Ramos (cell line): Measurements from ENCODE around the gene MAPT.

Experiments used
- in situ Hi-C: fragments of 300-500 bp; cut with MboI; formaldehyde crosslinking; loops from one replicate; pipeline ENCODE4 v1.14.3; 2022; ENCODE audit warnings: low sequenced_read_pairs; ENCODE audit not compliant: unreplicated experiment

The MAPT gene

GRCh38 chr17:46020023-46020761 is 125.8 kb downstream of the MAPT start:
- in situ Hi-C loops, result loop anchor here (25.0 kb wide), 1 partner anchor 817 kb away; no protein-coding TSS in a partner anchor

- in situ Hi-C loops, result loop anchor here (25.0 kb wide), 1 partner anchor 816 kb away; no protein-coding TSS in a partner anchor
Observed at GRCh38 chr17:46020998-46021397, 126.6 kb downstream of the MAPT start.

- in situ Hi-C loops, result loop anchor here (25.0 kb wide), 1 partner anchor 814 kb away; no protein-coding TSS in a partner anchor
Observed at GRCh38 chr17:46023366-46023765, 129.0 kb downstream of the MAPT start.

DNA sequence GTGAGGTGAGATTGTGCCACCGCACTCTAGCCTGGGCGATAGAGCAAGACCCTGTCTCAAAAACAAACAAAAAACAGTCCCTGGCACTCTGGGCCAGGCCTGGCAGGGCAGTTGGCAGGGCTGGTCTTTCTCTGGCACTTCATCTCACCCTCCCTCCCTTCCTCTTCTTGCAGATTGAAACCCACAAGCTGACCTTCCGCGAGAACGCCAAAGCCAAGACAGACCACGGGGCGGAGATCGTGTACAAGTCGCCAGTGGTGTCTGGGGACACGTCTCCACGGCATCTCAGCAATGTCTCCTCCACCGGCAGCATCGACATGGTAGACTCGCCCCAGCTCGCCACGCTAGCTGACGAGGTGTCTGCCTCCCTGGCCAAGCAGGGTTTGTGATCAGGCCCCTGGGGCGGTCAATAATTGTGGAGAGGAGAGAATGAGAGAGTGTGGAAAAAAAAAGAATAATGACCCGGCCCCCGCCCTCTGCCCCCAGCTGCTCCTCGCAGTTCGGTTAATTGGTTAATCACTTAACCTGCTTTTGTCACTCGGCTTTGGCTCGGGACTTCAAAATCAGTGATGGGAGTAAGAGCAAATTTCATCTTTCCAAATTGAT is 129.5 kb downstream of the MAPT start:
- in situ Hi-C loops, result loop anchor here (25.0 kb wide), 1 partner anchor 813 kb away; no protein-coding TSS in a partner anchor

DNA sequence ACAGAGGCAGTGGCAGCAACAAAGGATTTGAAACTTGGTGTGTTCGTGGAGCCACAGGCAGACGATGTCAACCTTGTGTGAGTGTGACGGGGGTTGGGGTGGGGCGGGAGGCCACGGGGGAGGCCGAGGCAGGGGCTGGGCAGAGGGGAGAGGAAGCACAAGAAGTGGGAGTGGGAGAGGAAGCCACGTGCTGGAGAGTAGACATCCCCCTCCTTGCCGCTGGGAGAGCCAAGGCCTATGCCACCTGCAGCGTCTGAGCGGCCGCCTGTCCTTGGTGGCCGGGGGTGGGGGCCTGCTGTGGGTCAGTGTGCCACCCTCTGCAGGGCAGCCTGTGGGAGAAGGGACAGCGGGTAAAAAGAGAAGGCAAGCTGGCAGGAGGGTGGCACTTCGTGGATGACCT is 130.2 kb downstream of the MAPT start:
- in situ Hi-C loops, result loop anchor here (25.0 kb wide), 1 partner anchor 813 kb away; no protein-coding TSS in a partner anchor

GRCh38 chr17:46025060-46025459 is 130.7 kb downstream of the MAPT start:
- in situ Hi-C loops, result loop anchor here (25.0 kb wide), 1 partner anchor 187 kb away; no protein-coding TSS in a partner anchor

GRCh38 chr17:46025510-46026165 is 131.3 kb downstream of the MAPT start:
- in situ Hi-C loops, result loop anchor here (25.0 kb wide), 1 partner anchor 187 kb away; no protein-coding TSS in a partner anchor

- in situ Hi-C loops, result loop anchor here (25.0 kb wide), 1 partner anchor 186 kb away; no protein-coding TSS in a partner anchor
Observed at GRCh38 chr17:46026166-46027047, 132.1 kb downstream of the MAPT start.

DNA sequence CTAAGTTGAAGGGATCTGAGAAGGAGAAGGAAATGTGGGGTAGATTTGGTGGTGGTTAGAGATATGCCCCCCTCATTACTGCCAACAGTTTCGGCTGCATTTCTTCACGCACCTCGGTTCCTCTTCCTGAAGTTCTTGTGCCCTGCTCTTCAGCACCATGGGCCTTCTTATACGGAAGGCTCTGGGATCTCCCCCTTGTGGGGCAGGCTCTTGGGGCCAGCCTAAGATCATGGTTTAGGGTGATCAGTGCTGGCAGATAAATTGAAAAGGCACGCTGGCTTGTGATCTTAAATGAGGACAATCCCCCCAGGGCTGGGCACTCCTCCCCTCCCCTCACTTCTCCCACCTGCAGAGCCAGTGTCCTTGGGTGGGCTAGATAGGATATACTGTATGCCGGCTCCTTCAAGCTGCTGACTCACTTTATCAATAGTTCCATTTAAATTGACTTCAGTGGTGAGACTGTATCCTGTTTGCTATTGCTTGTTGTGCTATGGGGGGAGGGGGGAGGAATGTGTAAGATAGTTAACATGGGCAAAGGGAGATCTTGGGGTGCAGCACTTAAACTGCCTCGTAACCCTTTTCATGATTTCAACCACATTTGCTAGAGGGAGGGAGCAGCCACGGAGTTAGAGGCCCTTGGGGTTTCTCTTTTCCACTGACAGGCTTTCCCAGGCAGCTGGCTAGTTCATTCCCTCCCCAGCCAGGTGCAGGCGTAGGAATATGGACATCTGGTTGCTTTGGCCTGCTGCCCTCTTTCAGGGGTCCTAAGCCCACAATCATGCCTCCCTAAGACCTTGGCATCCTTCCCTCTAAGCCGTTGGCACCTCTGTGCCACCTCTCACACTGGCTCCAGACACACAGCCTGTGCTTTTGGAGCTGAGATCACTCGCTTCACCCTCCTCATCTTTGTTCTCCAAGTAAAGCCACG is 133.0 kb downstream of the MAPT start:
- in situ Hi-C loops, result loop anchor here (25.0 kb wide), 1 partner anchor 185 kb away; no protein-coding TSS in a partner anchor

GRCh38 chr17:46027976-46028325 is 133.6 kb downstream of the MAPT start:
- in situ Hi-C loops, result loop anchor here (25.0 kb wide), 1 partner anchor 184 kb away; no protein-coding TSS in a partner anchor

DNA sequence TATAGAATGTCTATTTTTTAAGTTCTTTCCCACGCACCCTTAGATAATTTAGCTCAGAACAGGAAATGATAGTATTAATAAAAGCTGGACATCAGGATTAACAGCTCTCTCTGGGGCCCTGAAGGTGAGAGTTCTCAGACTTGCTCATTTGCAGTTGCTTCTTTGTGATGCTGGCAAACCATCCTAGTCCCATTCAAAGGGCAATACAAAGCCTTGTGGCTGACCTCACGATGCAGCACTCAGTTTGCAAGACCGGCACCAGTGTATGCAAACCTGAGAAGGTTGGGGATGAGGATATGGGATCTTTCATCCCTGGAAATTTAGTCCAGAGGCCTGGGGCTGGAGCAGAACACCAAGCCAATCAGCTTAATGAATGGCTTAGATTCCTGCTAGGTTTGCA is 134.0 kb downstream of the MAPT start:
- in situ Hi-C loops, result loop anchor here (25.0 kb wide), 1 partner anchor 184 kb away; no protein-coding TSS in a partner anchor

- in situ Hi-C loops, result loop anchor here (25.0 kb wide), 1 partner anchor 183 kb away; no protein-coding TSS in a partner anchor
Observed at GRCh38 chr17:46028981-46029565, 134.7 kb downstream of the MAPT start.

GRCh38 chr17:46029627-46030026 is 135.3 kb downstream of the MAPT start:
- in situ Hi-C loops, result loop anchor here (25.0 kb wide), 1 partner anchor 183 kb away; no protein-coding TSS in a partner anchor

DNA sequence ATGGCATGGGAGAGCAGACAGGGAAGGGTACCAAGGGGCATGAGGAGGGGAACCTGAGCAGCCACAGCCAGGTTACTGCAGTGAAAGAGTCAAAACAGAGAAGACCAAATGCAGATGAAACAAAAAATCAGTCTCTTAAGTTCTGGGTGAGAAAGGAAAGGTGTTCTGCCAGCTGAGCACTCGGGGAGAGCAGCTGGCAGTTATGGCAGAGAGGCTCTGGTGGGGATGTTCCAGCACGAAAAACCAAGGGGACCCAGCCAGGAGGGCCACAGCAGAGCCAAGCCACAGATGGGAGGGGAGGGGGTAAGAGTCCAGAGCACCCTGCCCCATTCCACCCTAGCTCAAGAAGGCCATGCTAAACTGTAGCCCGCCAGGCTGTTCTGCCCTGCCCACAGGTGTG is 136.4 kb downstream of the MAPT start:
- in situ Hi-C loops, result loop anchor here (25.0 kb wide), 1 partner anchor 182 kb away; no protein-coding TSS in a partner anchor

- in situ Hi-C loops, result loop anchor here (25.0 kb wide), 1 partner anchor 181 kb away; no protein-coding TSS in a partner anchor
Observed at GRCh38 chr17:46031440-46031839, 137.1 kb downstream of the MAPT start.

GRCh38 chr17:46031920-46032319 is 137.6 kb downstream of the MAPT start:
- in situ Hi-C loops, result loop anchor here (25.0 kb wide), 1 partner anchor 180 kb away; no protein-coding TSS in a partner anchor

- in situ Hi-C loops, result loop anchor here (25.0 kb wide), 1 partner anchor 179 kb away; no protein-coding TSS in a partner anchor
Observed at GRCh38 chr17:46032909-46033308, 138.6 kb downstream of the MAPT start.

DNA sequence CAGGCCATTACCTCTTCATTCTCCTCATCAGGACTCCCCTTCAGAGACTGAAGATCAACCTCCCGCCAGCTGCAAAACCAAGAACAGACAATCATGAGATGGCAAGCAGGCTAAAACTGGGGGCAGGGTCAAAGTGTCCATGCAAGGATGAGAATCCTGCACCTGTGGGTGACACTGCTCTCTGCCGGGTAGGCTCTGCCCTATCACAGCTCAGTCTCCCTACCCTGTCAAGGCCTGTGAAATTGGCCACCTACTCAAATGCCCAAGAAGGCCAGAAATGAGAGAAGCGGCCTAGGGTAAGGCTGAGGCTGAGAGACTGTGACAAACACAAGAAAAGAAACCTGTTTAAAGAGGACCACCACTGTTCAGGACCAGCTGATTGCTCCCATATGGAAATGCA is 139.0 kb downstream of the MAPT start:
- in situ Hi-C loops, result loop anchor here (25.0 kb wide), 1 partner anchor 179 kb away; no protein-coding TSS in a partner anchor
